HUES6 (cell line): ENCODE results near the gene TBXAS1.

ENCODE experiments used
- H3K27ac ChIP-seq: 2 replicates; pipeline ENCODE4 v1.7.0; 2013; ENCODE audit warnings: low read depth, mild to moderate bottlenecking, low read length, inconsistent platforms
- H3K27me3 ChIP-seq: 2 replicates; pipeline ENCODE4 v1.6.1; 2013; ENCODE audit warnings: low read length; ENCODE audit not compliant: control insufficient read depth, insufficient read depth
- H3K36me3 ChIP-seq: 2 replicates; pipeline ENCODE4 v1.6.1; 2013; ENCODE audit warnings: low read length; ENCODE audit not compliant: control insufficient read depth, insufficient read depth
- H3K4me1 ChIP-seq: 2 replicates; pipeline ENCODE4 v1.6.1; 2013; ENCODE audit warnings: low read length; ENCODE audit not compliant: control insufficient read depth, insufficient read depth
- H3K4me3 ChIP-seq: 2 replicates; pipeline ENCODE4 v1.5.1; 2013; ENCODE audit warnings: low read depth, low read length
- H3K9ac ChIP-seq: one replicate; pipeline ENCODE4 v1.6.1; 2013; ENCODE audit warnings: mild to moderate bottlenecking, low read length
- H3K9me3 ChIP-seq: 2 replicates; pipeline ENCODE4 v1.6.1; 2013; ENCODE audit warnings: low read depth, low read length; ENCODE audit not compliant: control insufficient read depth, insufficient read depth

Gene TBXAS1

GRCh38 chr7:139829025-139829774 lies at the start of gene TBXAS1:
TSS of gene TBXAS1 (plus strand) at chr7:139829264. CDS start at chr7:139829391, 127 bp downstream.
- Histone ChIP-seq H3K4me1 (0 out of 2 replicates have a peak, but pooled peaks cover 3% of the 10 kb centered on the region), H3K27me3 (no peaks in the 10 kb centered on the region), H3K9ac (no peak within 1 kb of the TSS), H3K36me3 (no peaks in the 10 kb centered on the region), H3K27ac (no peak within 1 kb of the TSS), H3K9me3 (no peaks in the 10 kb centered on the region), H3K4me3 (no peak within 1 kb of the TSS)

DNA sequence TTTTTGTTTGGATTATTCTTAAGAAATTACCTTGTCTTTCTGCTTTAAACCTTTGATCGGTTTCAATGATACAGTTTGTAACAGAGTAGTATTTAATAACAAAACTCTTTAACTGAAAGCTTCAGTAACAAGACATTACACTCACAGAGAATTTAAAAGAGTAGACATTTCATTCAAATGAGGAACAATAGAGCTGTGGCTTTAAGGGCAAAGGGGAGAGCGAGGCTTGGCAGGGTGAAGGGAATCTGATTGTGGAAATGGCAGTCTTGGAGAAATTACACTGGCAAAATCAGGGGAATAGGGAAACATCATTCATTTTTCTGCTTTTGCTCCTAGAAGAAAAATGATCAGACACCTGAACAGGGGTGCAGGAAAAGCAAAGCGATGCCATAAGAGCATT lies 46.1 kb upstream of the TBXAS1 start:
- no peaks in the 10 kb centered on the region for H3K36me3 ChIP-seq
- H3K4me1 ChIP-seq = peaks cover 13% of the 10 kb centered on the region
- H3K9ac ChIP-seq = no peak overlapping the region
- no peaks in the 10 kb centered on the region for H3K9me3 ChIP-seq
- H3K27ac ChIP-seq = no peak overlapping the region
- H3K27me3 ChIP-seq = peaks cover 35% of the 10 kb centered on the region
- H3K4me3 ChIP-seq = no peak overlapping the region

GRCh38 chr7:139783647-139784385 lies 45.2 kb upstream of the TBXAS1 start:
- H3K27ac ChIP-seq = no peak overlapping the region
- peaks cover 13% of the 10 kb centered on the region for H3K4me1 ChIP-seq
- H3K4me3 ChIP-seq = no peak overlapping the region
- H3K9me3 ChIP-seq = no peaks in the 10 kb centered on the region
- peaks cover 28% of the 10 kb centered on the region for H3K27me3 ChIP-seq
- H3K36me3 ChIP-seq = no peaks in the 10 kb centered on the region
- H3K9ac ChIP-seq = no peak overlapping the region

DNA sequence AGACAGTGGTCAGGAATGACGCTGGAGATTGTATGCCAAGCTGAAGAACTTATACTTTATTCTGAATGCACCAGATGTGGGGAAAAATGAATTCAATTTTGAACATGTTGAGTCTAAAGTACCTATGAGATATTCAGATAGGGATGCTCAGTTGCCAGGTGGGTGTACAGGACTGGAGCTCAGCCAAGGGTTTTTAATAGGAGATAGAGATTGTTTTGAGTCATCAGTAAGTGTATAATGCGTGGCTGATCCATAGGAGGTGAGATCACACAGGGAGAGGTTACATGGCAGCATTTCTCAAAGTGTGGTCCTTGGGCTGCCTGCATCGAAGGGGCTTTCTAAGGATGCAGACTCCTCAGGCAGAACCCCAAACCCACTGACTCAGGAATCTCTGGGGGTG lies 44.4 kb upstream of the TBXAS1 start:
- no peak overlapping the region for H3K4me3 ChIP-seq
- H3K9ac ChIP-seq = no peak overlapping the region
- peaks cover 13% of the 10 kb centered on the region for H3K4me1 ChIP-seq
- H3K9me3 ChIP-seq = no peaks in the 10 kb centered on the region
- H3K27me3 ChIP-seq = peaks cover 19% of the 10 kb centered on the region
- H3K36me3 ChIP-seq = no peaks in the 10 kb centered on the region
- H3K27ac ChIP-seq = no peak overlapping the region

DNA sequence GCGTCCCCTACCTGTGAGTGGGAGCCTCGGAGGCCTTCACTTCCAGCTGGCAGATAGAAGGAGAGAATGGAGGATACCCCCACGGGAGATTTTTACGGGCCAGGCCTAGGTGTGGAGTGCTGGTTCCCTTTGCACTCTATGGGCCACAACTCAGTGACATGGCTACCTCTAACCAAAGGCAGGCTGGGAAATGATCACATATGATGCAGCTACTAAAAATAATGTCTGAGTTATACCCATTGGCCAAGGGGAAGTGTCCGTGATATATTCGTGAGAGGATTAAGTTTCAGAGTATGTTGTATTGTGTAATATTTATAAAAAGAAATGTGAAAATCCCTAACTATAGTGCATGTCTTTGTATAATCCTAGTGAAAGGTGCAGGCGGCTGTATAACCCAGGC lies 37.7 kb upstream of the TBXAS1 start:
- Histone ChIP-seq H3K4me3 (no peak overlapping the region), H3K4me1 (no peaks in the 10 kb centered on the region), H3K9me3 (no peaks in the 10 kb centered on the region), H3K27me3 (no peaks in the 10 kb centered on the region), H3K36me3 (no peaks in the 10 kb centered on the region), H3K27ac (no peak overlapping the region), H3K9ac (no peak overlapping the region)

GRCh38 chr7:139797607-139798006 lies 31.5 kb upstream of the TBXAS1 start:
- no peak overlapping the region for H3K9ac ChIP-seq
- no peak overlapping the region for H3K27ac ChIP-seq
- peaks cover 4% of the 10 kb centered on the region for H3K9me3 ChIP-seq
- H3K27me3 ChIP-seq = no peaks in the 10 kb centered on the region
- H3K4me3 ChIP-seq = no peak overlapping the region
- H3K36me3 ChIP-seq = no peaks in the 10 kb centered on the region
- no peaks in the 10 kb centered on the region for H3K4me1 ChIP-seq

- H3K27ac ChIP-seq = no peak overlapping the region
- no peak overlapping the region for H3K9ac ChIP-seq
- H3K9me3 ChIP-seq = peaks cover 10% of the 10 kb centered on the region
- no peaks in the 10 kb centered on the region for H3K4me1 ChIP-seq
- no peaks in the 10 kb centered on the region for H3K27me3 ChIP-seq
- H3K4me3 ChIP-seq = no peak overlapping the region
- H3K36me3 ChIP-seq = no peaks in the 10 kb centered on the region
Observed at GRCh38 chr7:139798221-139798620, 30.8 kb upstream of the TBXAS1 start.

- H3K4me1 ChIP-seq = no peaks in the 10 kb centered on the region
- peaks cover 17% of the 10 kb centered on the region for H3K9me3 ChIP-seq
- no peaks in the 10 kb centered on the region for H3K36me3 ChIP-seq
- no peak overlapping the region for H3K4me3 ChIP-seq
- no peak overlapping the region for H3K27ac ChIP-seq
- H3K9ac ChIP-seq = no peak overlapping the region
- H3K27me3 ChIP-seq = no peaks in the 10 kb centered on the region
Observed at GRCh38 chr7:139798892-139799291, 30.2 kb upstream of the TBXAS1 start.

GRCh38 chr7:139799586-139799985 lies 29.5 kb upstream of the TBXAS1 start:
- no peaks in the 10 kb centered on the region for H3K36me3 ChIP-seq
- no peak overlapping the region for H3K4me3 ChIP-seq
- H3K9me3 ChIP-seq = peaks cover 24% of the 10 kb centered on the region
- no peak overlapping the region for H3K27ac ChIP-seq
- H3K27me3 ChIP-seq = no peaks in the 10 kb centered on the region
- H3K9ac ChIP-seq = no peak overlapping the region
- H3K4me1 ChIP-seq = no peaks in the 10 kb centered on the region

GRCh38 chr7:139804571-139804970 lies 24.5 kb upstream of the TBXAS1 start:
- Histone ChIP-seq H3K9ac (no peak overlapping the region), H3K27ac (no peak overlapping the region), H3K9me3 (peaks cover 33% of the 10 kb centered on the region), H3K4me3 (no peak overlapping the region), H3K4me1 (no peaks in the 10 kb centered on the region), H3K36me3 (no peaks in the 10 kb centered on the region), H3K27me3 (no peaks in the 10 kb centered on the region)

GRCh38 chr7:139807009-139807408 lies 22.1 kb upstream of the TBXAS1 start:
- Histone ChIP-seq H3K36me3 (no peaks in the 10 kb centered on the region), H3K27me3 (no peaks in the 10 kb centered on the region), H3K27ac (no peak overlapping the region), H3K9me3 (peaks cover 33% of the 10 kb centered on the region), H3K9ac (no peak overlapping the region), H3K4me1 (no peaks in the 10 kb centered on the region), H3K4me3 (no peak overlapping the region)
